Renal pelvis (tissue), 12 donors: Measurements from ENCODE around the gene KIRREL3. TPM values are rescaled to one million over a fixed set of nuclear protein-coding genes. Genes with fewer than 3 reads are reported as not detected.

Experiments
- DNase-seq: peaks from one replicate; pipeline ENCODE4 v3.0.0-alpha.2; 2013
- long read RNA-seq, 16 experiments: transcript quantifications; one replicate each; lab custom pipeline, GENCODE V29; 2026
- polyA plus RNA-seq, 3 donors: library from polyadenylated mRNA; unstranded; fragments of 120-200 nt; gene quantifications; one replicate each; pipeline ENCODE4 v1.2.1, GENCODE V29; 2013; ENCODE audit not compliant: insufficient read length in 3 of 3

The KIRREL3 gene
- 1 to 10 TPM; 1.6 to 1.8 (median 1.7) TPM for polyA plus RNA-seq
- long read RNA-seq, donor 1: 0 reads
- long read RNA-seq, donor 2: 0 reads
- long read RNA-seq, donor 3: 0 reads
- long read RNA-seq, donor 4: 0 reads
- long read RNA-seq, donor 5: 0 reads
- long read RNA-seq, donor 6: 0 reads
- long read RNA-seq, donor 7: 0 reads
- long read RNA-seq, donor 8, partial matches to known transcripts: 6 of 6 reads
- long read RNA-seq, donor 8, other reads (novel, unspliced or antisense): 0 of 6 reads
- long read RNA-seq, donor 9: 0 reads
- long read RNA-seq, donor 10: 0 reads
- long read RNA-seq, donor 11: 0 reads
- long read RNA-seq, donor 12: 0 reads
- long read RNA-seq, donor 13: 0 reads
- long read RNA-seq, donor 14: 0 reads
- long read RNA-seq, donor 15: 0 reads
- long read RNA-seq, donor 16: 0 reads

DNA sequence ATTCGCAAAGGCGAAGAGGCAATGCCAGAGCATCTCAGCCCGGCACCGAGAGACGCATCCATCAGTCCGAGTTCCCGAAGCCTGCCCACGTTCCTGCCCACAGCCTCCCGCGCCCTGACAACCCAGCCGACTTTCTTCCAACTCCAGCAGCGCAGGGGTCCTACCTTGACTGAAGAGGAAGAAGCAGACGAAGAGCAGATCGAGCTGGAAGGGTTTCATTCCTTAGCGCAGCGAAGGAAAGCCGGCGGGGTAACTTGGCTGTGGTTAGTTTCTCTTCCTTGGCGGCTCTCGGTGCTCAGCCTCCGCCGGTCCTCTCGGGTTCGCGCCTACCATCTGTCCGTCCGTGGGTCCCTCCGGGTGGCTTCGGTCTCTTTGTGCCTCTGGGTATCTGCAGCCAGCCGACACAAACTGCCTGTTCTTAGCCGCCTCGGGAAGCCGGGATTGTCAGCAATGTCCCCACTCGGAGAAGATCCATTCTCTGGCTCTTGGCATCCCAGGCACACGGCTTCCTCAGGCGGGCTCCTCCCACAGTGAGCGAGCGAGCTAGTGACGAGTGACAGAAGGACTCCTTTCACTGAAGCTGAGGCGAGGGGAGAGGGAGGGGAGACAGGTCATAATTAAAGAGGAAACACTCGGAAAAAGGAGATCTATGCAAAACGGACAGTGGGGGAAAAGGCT, at the start of gene KIRREL3:
TSS of gene KIRREL3 (minus strand) at position 480 of the 678 bp plus-strand sequence.
- no peak for DNase-seq

DNA sequence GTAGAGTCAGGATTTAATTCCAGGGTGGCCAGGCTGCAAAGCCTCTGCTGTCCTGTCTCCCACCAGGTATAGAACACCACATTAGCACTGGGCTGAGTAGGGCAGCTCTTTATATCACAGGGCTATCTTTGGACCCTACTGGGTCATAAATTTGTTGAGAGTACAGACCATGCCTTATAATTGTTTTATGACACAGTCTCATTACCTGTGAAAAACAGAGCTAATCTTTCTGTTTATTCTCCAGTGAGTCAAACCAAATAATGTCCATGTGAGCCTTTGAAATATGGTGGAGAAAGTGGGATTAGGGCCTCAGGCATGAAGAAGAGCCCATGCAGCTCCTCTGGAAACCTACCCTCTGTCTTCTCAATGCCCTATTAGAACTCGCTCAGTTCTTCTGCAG, 49.6 kb upstream of the KIRREL3 start:
- DNase-seq: no peak

DNA sequence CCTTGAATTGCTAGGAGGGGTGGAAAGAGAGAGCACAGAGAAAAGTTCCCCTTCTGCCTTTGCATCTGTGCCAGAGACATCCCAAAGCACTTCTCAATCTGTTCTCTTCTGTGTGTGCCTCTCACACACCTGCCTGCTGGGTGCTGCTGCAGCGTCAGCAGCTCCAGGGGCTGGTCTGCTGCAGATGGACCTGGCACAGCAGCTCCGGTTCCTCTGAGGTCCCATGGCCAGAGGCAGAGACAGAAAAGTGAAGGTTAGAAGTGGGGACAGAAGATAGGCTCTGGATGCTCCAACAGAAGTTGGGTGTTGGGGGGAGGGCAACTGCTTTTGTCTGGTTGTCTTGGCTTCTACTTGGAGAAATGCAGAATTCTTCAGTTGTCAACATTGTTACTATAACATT, 48.9 kb upstream of the KIRREL3 start:
- no peak for DNase-seq

DNA sequence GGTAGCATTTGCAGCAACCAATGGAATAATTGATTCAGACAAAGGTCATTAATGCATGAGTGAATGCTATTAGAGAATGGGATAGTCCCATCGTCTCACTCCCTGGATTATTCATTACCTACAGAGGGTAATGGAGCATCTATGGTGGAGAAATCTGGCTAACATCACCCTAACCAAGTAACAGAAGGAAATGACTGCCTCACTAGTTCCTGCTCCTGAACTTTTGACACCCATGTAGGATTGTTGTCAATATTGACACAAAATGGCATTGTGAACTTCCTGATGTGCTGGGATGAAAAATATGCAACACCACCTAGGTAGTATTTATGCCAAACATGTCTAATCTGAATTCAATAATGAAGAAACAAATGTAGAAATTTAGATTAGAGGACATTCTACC, 44.0 kb upstream of the KIRREL3 start:
- no peak for DNase-seq

DNA sequence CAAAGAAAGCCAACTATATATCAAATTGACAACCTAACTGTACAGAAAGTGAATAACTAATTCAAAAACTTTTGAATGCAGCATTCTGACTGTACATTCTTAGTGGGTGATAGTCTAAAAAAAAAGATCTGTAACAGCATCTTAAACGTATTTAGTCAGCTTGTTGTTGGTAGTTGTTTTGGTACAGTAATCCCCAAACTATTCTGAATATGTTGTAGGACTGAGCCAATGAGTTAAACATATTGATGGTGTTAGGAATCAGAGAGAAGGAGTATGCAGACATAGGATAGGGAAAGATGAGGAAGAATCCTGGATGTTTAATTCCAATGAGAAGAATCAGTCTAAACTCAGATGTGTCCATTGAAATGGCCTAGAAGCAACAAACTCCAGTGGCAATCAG, 41.9 kb upstream of the KIRREL3 start:
- no peak for DNase-seq

DNA sequence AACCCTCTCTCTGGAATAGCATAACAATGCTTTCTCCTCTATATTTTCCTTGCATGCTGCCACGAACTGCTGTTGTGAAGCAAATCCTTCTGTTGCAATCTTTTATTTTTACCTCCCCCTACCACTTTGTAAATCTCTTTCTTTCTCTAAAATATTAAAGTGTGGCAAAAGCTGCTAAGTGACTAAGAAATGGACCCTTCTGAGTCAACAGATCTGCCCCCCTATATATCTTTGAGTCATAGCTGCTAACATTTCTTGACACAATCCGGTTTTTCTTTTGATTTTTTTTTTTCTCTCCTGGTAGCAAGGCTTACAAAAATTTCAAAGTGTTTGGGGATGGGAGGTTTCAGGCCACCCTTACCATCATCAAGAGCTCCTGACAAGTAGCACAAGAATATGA, 39.0 kb upstream of the KIRREL3 start:
- DNase-seq: no peak

DNA sequence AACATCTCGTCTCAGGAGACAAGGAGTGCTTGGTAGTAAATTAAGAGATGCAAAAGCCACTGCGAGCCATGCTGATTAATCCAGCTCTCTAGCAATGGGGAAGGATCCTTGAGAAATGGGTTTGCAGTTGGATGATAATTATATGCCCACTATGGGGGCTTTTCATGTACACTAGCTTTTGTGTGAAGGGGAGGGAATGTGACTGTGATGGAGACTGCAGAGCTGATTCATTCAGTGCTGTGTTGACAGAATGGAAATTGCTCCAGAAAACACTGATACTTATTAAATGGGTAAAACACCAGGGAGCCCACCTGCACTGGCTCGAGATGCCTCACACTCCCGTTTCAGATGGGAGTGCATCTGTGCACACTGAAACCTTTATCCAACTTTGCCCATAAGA, 37.0 kb upstream of the KIRREL3 start:
- no peak for DNase-seq

DNA sequence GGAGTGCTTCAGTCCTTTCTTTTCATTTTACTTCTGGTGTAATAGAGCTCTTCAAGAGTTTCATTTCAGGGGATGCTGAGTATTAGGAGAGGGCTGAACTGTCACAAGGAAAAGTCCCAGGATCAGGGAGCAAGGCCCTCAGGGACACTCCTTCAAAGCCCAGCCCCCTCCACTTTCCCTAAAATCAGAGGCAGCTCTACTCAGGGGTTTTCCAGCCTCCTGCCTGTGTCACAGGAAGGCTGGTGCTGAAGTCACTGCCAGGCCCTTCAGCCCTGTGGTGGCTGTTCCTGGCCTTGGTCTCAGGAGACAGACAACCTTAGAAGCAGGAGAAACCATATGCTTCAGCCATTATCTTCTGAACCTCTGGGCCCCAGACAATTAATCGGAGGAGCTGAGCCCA, 36.4 kb upstream of the KIRREL3 start:
- no peak for DNase-seq

DNA sequence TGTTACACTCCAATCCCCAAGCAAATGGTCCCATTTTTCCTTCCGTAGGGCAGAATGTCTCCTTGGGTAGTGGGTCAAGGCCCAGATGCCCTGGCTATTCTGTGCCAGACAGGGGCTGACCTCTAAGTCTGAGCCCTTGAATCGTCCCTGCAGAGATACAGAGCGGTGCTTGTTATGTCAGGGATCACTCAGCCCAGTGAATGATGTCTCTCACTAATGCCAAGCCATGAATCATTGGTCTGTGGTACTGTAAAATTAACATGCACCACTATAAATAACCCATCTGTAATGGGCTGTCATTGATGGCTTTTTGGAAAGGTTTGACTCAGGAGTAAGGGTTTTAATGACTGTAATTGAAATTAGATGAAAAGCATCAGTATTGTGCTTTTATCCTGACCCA, 35.3 kb upstream of the KIRREL3 start:
- DNase-seq: no peak

DNA sequence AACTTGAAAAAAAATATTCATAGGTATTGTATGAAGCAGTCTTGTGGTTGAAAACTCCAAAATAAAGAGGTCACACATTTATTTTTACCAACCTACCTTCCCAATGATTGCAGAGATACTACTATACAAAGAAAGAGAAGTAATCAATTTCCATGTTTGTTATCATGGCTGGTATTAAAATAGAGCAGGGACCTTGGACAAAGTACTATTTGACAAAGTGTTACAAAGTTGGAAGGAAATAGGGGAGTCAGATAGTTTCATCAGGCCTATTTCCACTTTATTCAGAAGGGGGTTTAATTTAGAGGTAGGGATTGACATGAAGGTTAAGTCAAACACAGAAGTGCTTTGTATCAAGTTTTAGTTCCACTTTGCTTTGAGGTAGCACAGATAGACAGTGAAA, 34.4 kb upstream of the KIRREL3 start:
- DNase-seq: no peak

DNA sequence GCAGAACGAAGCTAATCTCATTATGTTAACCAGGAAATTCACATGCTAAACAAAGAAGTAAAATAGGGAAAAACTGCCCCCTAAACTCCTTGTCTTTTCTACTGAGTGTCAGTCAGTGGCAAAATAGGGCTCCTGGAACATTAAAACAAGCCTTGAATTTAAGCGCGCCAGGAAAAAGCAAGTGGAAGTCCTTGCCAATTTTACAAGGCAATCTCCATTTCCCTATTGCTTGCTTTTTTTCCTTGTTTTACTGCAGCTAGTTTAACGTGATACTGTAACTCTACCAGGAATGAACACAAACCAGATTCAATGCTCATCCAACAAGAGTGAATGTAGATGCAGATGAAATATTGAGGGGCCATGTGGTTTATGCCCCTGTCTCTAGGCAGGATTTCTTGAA, 28.1 kb upstream of the KIRREL3 start:
- no peak for DNase-seq

DNA sequence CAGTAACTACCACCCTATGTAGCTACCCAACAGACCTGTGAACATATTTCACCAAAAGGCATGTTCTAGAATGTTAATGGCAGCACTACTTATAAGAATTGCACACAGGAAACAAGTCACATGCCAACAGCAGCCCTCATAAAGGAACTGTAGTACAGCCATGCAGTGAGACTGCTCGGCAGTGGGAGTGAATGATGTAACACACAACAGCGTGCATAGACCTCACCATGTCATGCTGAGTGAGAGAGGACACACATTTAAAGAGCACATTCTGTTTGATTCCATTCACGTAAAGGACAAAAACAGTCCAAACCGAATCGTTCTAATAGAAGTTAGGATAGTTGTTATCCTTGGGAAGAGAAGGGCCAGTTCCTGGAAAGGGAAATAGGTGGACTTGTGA, 27.2 kb upstream of the KIRREL3 start:
- DNase-seq: no peak

DNA sequence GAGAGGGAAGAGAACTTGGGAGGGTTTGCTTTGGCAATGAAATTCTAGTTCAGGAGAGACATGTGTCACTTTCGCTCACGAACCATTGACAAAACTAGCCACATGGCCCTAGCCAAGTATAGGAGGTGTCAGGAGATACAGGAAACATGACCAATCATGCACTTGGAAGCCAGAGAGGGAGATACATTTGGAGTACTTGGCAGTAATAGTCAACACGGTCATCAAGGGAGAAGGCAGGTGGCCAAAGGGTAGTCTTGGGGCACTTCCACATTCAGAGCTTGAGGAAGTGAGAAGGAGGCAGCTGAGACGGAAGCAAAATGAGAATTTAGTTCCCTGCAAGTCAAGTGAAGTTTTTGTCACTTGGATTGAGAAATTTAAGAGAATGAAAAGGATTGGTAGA, 26.4 kb upstream of the KIRREL3 start:
- DNase-seq: no peak

DNA sequence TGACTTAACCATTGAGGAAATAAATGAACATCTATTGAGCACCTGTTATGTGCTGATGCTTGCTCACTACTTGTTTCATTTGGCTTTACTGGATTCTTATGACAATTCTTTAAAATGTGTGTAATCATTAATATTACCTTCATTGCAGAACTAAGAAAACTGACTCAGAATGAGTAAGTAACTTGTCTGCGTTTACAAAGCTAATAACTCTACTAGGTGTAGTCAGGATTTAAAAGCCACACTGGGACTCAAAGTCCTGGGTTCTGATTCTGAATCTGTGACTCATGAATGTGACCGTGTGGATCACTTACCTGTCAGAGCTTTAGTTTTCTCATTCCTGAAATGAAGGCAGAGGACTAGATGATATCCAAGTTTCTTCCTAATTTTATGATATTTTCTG, 23.4 kb upstream of the KIRREL3 start:
- DNase-seq: no peak

DNA sequence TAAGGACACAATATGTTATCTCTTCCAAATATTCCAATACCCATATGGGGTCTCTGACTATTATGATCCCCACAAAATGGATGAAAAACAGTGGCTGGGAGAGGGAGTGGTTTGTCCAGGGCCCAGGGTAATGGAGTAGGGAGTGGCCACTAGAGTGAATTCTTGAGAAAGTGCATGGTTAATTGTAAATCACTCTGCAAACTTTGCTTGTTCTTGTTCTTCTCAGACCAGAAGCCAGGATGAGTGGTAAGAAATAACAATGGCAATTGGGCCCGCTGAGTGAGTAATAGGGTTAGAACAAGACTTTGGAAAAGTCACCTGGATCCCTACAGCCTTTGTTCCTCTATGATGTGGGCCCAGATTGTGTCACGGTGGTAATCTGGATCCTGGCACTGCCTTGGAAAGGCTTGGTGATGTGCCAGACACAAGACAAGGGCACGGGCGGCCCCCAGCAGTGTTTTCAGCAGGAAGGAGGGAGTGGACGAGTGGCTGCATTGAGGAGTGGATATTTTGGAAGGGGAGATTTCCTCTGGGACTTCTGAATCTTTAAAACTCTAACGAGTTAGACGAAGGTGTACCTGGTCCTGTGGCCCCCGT, 18.2 kb upstream of the KIRREL3 start:
- DNase-seq: no peak

DNA sequence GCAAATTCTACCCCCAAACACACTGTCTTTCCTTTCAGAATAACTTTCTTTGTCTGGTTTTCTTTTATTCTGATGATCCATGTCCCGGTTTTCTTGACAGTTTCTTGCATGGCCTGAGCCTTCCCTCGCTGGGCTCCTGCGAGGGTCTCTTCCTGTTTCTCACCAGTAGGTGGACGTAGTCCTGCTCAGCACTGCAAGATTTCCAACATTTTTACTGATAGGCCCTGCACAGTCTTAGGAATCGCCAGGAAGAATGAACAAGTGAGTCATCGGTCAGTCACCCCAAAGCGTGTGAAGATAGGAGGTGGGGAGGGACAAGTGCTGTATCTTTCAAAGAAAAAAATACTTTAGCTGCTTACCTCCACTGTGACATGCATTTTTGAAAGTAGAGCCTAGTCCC, 16.9 kb upstream of the KIRREL3 start:
- DNase-seq: no peak

DNA sequence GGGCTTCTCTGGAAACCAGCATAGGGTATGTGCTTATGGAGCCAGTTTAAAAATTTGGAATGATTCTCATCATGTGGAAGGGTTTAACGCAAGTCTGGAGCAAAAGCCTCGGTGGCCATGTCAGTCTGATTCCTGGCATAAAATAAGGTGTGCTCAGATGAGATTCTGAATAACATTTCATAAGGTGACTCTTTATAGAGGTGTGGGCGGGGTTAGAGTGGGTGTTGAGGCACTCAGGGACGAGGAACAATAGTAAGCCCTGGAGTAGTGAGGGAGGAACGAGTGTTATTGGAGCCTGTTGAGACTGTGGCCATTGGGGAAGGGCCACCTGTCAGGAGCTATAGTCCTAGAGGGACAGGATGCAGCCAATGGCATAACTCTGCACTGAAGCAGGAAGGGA, 13.0 kb upstream of the KIRREL3 start:
- DNase-seq: no peak

DNA sequence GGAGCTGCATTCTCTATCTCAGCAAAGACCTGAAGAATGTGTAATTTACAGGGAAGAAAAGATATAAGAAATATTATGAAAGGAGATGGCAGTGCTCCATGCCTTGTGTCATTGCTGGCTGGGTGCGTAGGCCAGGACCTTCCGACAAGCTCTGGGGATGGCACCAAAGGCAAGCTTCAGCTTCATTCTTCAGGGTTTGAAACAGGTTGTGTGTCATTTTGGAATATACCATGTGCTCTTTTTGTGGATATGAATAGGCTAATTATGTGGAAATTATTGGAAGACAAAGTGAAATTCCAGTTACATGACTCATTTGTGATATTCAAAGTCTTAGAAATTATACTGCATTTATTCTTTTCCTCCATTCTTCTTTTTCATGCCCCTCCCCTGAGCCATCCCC, 5.7 kb upstream of the KIRREL3 start:
- no peak for DNase-seq

DNA sequence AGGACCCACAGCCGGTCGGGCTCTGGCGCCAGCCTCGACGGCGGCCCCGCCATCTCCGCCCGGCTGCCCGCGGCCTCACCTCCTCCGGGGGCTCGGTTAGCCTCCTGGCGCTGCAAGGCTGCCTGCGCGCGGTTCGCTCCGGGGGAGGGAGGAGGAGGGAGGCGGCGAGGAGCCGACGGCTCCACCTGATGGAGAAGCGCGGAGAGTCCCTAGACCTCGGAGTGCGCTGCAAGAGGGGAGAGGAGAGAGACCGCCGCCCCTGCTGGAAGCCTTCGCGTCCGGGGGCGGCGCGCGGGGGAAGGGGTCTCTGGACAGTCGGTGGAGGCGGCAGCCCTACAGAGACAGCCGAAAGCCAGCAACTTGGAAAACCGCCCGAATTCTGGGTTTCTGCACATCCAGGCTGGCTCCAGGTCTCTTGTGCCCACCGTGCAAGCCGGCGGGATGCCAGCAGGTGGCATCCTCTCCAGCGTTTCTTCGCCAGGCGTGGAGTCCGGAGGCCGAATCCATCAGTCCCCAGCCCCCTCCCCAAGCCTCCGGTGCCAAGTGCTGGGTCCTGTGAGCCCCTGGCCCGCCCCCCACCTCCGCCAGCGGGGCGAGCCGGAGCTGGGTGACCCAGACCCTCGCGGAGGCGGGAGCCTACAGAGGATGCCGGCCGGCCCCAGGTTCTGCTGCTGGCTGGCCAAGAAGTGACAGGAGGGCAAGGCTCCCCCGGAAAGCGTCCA, 2.9 kb upstream of the KIRREL3 start:
- DNase-seq: peak; percentile 64

DNA sequence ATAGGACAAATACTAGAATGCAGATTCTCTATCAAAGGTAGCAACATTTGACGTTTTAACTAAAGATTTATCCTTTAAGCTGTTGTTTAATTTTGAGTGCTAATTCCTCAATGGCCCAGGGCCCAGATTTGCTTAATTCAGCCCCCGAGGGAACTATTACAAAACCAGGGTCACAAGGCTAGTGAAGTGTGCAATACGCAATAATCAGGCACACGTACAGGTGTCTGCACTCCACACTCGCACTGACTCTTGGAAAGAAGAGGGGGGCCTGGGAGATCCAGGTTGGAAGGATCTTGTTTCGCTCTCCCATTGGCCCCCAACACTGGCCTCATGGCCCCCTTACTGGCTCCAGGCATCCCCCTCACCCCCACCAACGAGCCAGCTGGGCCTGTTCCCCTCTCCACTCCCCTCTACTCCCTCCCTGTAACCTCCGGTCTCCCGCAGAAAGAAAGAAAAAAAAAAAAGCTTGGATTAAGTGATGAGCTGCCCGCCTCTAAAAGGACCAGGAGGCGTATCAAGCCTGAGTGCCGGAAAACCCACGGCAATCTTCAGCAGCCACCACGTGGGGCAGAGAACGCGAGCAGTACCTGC, 2.2 kb upstream of the KIRREL3 start:
- no peak for DNase-seq

DNA sequence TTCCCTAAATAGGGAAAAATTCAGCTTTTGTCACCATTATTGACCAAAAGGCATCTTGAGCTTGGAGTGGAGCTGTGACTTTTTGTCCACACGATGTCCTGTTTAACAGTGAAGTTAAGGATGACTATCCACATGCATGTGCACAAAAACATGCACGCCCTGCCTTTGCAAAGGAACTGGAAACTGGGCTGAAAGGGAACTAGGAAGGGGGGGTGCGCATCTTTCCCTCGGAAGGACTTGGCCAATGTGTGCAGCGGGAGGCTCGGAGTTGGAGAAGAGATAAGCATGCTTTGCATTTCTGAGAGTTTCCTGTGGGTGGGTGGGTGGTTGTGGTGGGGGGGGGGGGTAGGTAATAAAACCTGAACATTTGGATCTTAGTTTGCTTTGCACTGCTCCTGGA, 411 bp upstream of the KIRREL3 start:
- DNase-seq: no peak

DNA sequence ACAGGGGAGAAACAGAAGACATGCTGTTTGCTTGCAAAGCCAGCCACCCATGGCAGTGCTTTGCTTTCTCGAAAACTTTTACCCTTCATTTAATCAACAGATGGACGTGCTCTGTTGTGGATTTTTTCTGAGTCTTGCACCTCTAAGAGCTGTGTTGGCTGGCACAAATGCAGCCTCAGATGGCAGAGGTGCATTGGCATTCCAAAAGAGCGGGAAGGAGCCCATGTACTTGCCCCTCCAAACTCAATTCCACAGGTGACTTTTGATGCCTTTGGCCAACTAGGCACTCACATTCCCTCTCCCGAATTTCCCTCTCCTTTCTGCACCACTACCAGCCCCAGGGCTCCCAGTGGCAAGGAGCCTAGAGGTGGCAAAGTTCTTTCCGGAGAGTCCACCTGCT, 1.2 kb downstream of the KIRREL3 start:
- no peak for DNase-seq
